Vagina (tissue), 2 donors: ENCODE measurements around the gene RIT2. TPM values are rescaled to one million over a fixed set of nuclear protein-coding genes. Genes with fewer than 3 reads are reported as not detected.

Experiments
- DNase-seq, 2 donors: peaks; one replicate each; pipeline ENCODE4 v3.0.0-alpha.2; 2017; ENCODE audit errors: extremely low spot score in 2 of 2
- H3K27ac ChIP-seq: fragments of 200-600 bp; sonication (generic); one replicate; pipeline ENCODE4 v1.5.1; 2019
- H3K27me3 ChIP-seq: fragments of 200-600 bp; sonication (generic); one replicate; pipeline ENCODE4 v1.5.1; 2019
- H3K36me3 ChIP-seq, 2 donors: fragments of 200-600 bp; sonication (generic); one replicate each; pipeline ENCODE4 v1.5.1; 2017 to 2019
- H3K4me1 ChIP-seq: fragments of 200-600 bp; sonication (generic); one replicate; pipeline ENCODE4 v1.5.1; 2019
- H3K4me3 ChIP-seq, 2 donors: fragments of 200-600 bp; sonication (generic); 1 replicate in 1 of 2; 2 replicates in 1 of 2; pipeline ENCODE4 v1.5.1; 2016 to 2019
- H3K9me3 ChIP-seq: fragments of 200-600 bp; sonication (generic); one replicate; pipeline ENCODE4 v1.5.1; 2019
- POLR2A ChIP-seq, 2 donors: fragments of 450-650 bp; IDR thresholded peaks; one replicate each; pipeline ENCODE4 v1.6.1; 2017; ENCODE audit warnings: antibody characterized with exemption in 2 of 2, mild to moderate bottlenecking in 2 of 2, moderate library complexity in 2 of 2
- POLR2AphosphoS5 ChIP-seq, 2 donors: sonication (generic); formaldehyde crosslinking; IDR thresholded peaks; one replicate each; pipeline ENCODE4 v1.9.0; 2017; ENCODE audit warnings: antibody characterized with exemption in 2 of 2, mild to moderate bottlenecking in 2 of 2, low read depth in 1 of 2; ENCODE audit not compliant: insufficient read depth in 1 of 2
- intact Hi-C: fragments of 100-400 bp; cut with DNase I; formaldehyde crosslinking; loops from one replicate; pipeline ENCODE4 v1.15.1; 2023
- total RNA-seq: library from RNA; depleted of rRNA; stranded (reverse); fragments of >200 nt; gene quantifications from one replicate; pipeline ENCODE4 v1.2.3, GENCODE V29; 2016
- TF ChIP-seq, protein P1 (sequence below), 3 experiments: fragments of 450-650 bp in 2 of 3; fragments of 200-600 bp in 1 of 3; sonication (generic) in 1 of 3; IDR thresholded peaks; one replicate each; pipeline ENCODE4 v1.5.1; 2017 to 2019; ENCODE audit warnings: antibody characterized with exemption in 3 of 3, mild to moderate bottlenecking in 2 of 3, moderate library complexity in 2 of 3

Gene RIT2
- total RNA-seq, 1 donor from 2014 or later = not detected

DNA sequence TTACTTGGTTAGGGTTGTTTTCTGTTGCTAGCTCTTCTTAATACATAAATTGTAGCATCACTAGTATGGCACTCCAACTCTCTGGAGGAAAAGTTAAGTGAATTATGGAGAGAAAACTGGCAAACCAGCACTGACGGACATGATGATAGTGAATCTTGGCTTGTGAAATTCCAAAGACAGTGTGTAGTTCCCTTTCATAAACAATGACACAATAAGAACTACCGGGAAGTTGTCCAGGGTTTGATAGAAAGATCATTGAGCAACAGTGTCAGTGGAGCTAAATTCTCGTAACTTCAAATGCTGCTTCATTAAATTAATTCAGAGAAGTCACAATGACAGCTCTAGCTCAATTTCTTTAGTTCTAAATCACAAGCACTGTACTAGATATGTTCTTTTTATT, 66.5 kb downstream of the RIT2 start:
- Histone ChIP-seq H3K27ac (no peak overlapping the region), H3K27me3 (no peaks in the 10 kb centered on the region), H3K36me3 (no peaks in the 10 kb centered on the region), H3K4me1 (no peaks in the 10 kb centered on the region), H3K9me3 (no peaks in the 10 kb centered on the region), H3K4me3 (no peak overlapping the region)
- no peak for DNase-seq
- intact Hi-C loops = no loop called here
- TF ChIP-seq POLR2AphosphoS5 (IDR thresholded peaks at IDR 0.05; ENCODE audit: insufficient read depth in 1 of 2, low read depth in 1 of 2) (peak in 1 of 2 donors; percentile 14), POLR2A (IDR thresholded peaks at IDR 0.05) (no peak)
- TF ChIP-seq, protein P1, sequence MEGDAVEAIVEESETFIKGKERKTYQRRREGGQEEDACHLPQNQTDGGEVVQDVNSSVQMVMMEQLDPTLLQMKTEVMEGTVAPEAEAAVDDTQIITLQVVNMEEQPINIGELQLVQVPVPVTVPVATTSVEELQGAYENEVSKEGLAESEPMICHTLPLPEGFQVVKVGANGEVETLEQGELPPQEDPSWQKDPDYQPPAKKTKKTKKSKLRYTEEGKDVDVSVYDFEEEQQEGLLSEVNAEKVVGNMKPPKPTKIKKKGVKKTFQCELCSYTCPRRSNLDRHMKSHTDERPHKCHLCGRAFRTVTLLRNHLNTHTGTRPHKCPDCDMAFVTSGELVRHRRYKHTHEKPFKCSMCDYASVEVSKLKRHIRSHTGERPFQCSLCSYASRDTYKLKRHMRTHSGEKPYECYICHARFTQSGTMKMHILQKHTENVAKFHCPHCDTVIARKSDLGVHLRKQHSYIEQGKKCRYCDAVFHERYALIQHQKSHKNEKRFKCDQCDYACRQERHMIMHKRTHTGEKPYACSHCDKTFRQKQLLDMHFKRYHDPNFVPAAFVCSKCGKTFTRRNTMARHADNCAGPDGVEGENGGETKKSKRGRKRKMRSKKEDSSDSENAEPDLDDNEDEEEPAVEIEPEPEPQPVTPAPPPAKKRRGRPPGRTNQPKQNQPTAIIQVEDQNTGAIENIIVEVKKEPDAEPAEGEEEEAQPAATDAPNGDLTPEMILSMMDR (IDR thresholded peaks at IDR 0.05) = no peak

DNA sequence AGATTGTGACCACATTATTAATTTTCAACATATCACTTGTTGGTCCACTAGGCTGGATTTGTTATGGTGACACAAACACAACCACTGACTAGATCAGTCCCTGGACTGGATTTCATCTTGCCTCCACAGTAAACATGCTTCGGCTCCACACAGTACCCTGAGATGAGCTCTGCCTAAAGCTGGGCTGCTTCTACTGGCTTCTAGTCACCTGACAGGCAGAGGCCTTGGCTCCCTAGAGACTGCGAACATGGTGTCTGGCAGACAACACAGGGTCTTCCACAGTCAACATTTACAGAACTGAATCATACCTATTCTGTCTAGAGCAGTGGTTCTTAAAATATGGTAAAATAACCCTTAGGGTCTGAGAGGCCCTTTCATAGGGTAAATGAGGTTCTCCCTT, 69.2 kb downstream of the RIT2 start:
- no peaks in the 10 kb centered on the region for H3K36me3 ChIP-seq
- H3K4me1 ChIP-seq = no peaks in the 10 kb centered on the region

DNA sequence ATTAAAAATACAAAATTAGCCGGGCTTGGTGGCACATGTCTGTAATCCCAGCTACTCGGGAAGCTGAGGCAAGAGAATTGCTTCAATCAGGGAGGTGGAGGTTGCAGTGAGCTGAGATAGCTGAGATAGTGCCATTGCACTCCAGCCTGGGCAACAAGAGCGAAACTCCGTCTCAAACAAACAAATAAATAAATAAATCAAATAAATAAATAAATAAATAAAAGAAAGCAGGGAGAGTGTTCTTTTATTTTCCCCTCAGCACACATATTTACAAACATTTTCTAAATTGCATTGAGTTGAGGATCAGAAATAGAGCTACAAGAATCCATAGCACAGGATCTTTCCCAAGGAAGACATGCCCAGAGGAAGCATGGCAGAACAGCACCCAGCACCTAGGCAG, 71.9 kb downstream of the RIT2 start:
- no peaks in the 10 kb centered on the region for H3K9me3 ChIP-seq
- no peaks in the 10 kb centered on the region for H3K36me3 ChIP-seq
- DNase-seq = no peak
- intact Hi-C loops = no loop called here
- H3K27ac ChIP-seq = no peak overlapping the region
- H3K4me3 ChIP-seq = no peak overlapping the region
- no peaks in the 10 kb centered on the region for H3K27me3 ChIP-seq
- TF ChIP-seq POLR2AphosphoS5 (IDR thresholded peaks at IDR 0.05; ENCODE audit: insufficient read depth in 1 of 2, low read depth in 1 of 2) (no peak), POLR2A (IDR thresholded peaks at IDR 0.05) (no peak)
- TF ChIP-seq, protein P1 (IDR thresholded peaks at IDR 0.05) = no peak
- no peaks in the 10 kb centered on the region for H3K4me1 ChIP-seq

More for the DNA sequence above, 69.2 kb downstream of the RIT2 start:
- Histone ChIP-seq H3K27ac (no peak overlapping the region), H3K9me3 (no peaks in the 10 kb centered on the region), H3K4me3 (no peak overlapping the region), H3K27me3 (no peaks in the 10 kb centered on the region)
- DNase-seq = no peak
- intact Hi-C loops = no loop called here
- TF ChIP-seq POLR2AphosphoS5 (IDR thresholded peaks at IDR 0.05; ENCODE audit: insufficient read depth in 1 of 2, low read depth in 1 of 2) = no peak
- no peak for TF ChIP-seq POLR2A (IDR thresholded peaks at IDR 0.05)
- TF ChIP-seq, protein P1 (IDR thresholded peaks at IDR 0.05) = no peak

DNA sequence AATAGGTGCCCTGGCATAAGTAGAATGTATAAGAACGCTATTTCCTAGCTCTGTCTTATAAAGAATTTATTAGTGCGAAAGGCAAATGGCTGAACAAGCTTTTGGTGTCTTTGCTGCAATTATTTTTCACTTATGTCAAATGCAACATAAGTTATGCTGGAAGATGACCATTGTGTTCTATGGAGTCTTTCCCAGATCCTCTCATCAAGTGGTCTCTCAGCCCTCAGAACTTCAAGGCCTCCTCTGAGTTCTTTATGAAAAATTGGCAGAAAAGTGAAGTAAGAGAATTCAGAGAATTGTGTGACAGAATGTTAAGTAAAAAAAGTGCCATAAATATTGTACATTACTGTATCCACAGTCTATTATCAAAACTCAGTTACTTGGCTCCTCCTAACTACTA, 75.2 kb downstream of the RIT2 start:
- TF ChIP-seq POLR2AphosphoS5 (IDR thresholded peaks at IDR 0.05; ENCODE audit: insufficient read depth in 1 of 2, low read depth in 1 of 2) (no peak), POLR2A (IDR thresholded peaks at IDR 0.05) (no peak)
- TF ChIP-seq, protein P1 (IDR thresholded peaks at IDR 0.05) = no peak
- H3K36me3 ChIP-seq = no peaks in the 10 kb centered on the region
- no peaks in the 10 kb centered on the region for H3K27me3 ChIP-seq
- intact Hi-C loops = no loop called here
- DNase-seq = no peak
- no peaks in the 10 kb centered on the region for H3K9me3 ChIP-seq
- H3K27ac ChIP-seq = no peak overlapping the region
- no peaks in the 10 kb centered on the region for H3K4me1 ChIP-seq
- H3K4me3 ChIP-seq = no peak overlapping the region

DNA sequence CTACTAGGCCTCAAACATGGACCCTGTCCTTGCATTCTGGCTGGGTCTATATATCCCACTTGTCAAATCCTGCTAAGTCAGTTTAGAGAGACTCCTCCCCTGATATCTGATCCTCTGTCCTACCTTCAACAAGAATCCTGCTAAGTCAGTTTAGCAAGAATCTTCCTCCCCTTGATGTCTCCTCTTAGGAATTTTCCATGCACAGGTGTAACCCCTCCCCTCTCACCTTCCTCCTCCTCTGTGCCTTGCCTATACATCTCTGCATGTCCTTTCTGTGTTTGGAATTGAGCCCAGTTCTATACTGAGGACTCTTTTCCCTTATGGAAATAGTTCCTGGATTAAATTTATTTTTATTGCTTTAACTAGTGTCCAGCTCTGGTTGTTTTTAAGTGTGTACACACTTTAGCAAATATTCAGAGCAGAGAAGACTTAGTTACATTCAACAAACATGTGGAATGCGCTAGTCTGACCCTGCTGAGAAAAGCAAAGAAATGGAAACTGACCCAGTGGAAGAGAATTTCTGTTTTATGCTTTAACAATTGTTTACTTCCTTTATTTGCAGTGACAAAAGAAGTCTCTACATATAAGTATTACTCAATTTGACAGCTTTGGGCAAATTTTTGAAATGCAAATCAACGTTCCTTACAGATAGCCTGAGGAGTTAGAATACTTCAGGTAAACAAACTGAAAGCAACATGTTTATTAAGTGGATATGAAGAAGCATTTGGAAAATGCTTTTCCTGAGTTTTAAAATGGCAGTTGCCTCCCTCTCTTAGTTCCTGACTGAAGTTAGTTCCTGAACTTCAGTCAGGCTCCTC, 80.6 kb downstream of the RIT2 start:
- Histone ChIP-seq H3K36me3 (no peaks in the 10 kb centered on the region), H3K27me3 (no peaks in the 10 kb centered on the region), H3K9me3 (no peaks in the 10 kb centered on the region), H3K4me3 (no peak overlapping the region), H3K4me1 (no peaks in the 10 kb centered on the region), H3K27ac (no peak overlapping the region)
- no peak for DNase-seq
- intact Hi-C loops = no loop called here
- TF ChIP-seq, protein P1 (IDR thresholded peaks at IDR 0.05) = no peak
- TF ChIP-seq POLR2A (IDR thresholded peaks at IDR 0.05) (no peak), POLR2AphosphoS5 (IDR thresholded peaks at IDR 0.05; ENCODE audit: insufficient read depth in 1 of 2, low read depth in 1 of 2) (no peak)
